GM13976 (cell line): Measurements from ENCODE around the gene RAP2A.

Experiments used
- DNase-seq: peaks from one replicate; pipeline ENCODE4 v3.0.0; 2012; ENCODE audit warnings: low spot score
- CTCF ChIP-seq: IDR thresholded peaks from 2 replicates; pipeline ENCODE4 v1.5.1; 2012; ENCODE audit warnings: borderline replicate concordance, mild to moderate bottlenecking; ENCODE audit not compliant: insufficient read depth; ENCODE audit errors: extremely low read depth, missing control alignments, control extremely low read depth
- in situ Hi-C: fragments of 300-500 bp; cut with MboI; formaldehyde crosslinking; loops from one replicate; pipeline ENCODE4 v1.12.0; 2022; ENCODE audit warnings: low sequenced_read_pairs, mixed read lengths, inconsistent platforms; ENCODE audit not compliant: unreplicated experiment

Gene RAP2A

DNA sequence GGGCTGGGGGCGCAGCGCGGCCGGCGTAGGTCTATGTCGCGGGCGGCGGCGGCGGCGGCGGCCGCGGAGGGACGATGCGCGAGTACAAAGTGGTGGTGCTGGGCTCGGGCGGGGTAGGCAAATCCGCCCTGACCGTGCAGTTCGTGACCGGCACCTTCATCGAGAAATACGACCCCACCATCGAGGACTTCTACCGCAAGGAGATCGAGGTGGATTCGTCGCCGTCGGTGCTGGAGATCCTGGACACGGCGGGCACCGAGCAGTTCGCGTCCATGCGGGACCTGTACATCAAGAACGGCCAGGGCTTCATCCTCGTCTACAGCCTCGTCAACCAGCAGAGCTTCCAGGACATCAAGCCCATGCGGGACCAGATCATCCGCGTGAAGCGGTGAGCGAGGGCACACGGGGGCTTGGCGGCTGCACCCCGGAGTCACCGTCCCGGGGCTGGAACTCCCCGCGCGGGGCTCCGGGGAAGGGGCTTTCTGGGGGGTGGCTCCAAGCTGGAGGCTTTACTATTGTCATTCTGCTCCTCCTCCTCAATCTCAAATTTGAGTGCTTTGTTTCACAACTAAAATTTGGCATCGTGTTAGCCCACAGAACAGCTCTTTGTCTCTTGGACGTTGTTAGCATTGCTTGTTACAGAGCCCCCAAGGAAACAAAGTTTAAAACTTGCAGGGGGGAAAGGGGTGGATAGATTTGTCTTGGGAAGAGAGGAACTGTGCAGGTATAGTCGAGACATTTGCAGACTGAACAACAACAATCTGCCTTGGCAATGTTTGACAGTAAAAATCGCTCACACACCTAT is 630 bp downstream of the RAP2A start:
- DNase-seq = no peak
- TF ChIP-seq CTCF = no peak
- in situ Hi-C loops = loop anchor here (25.0 kb wide), 1 partner anchor 553 kb away; no protein-coding TSS in a partner anchor

DNA sequence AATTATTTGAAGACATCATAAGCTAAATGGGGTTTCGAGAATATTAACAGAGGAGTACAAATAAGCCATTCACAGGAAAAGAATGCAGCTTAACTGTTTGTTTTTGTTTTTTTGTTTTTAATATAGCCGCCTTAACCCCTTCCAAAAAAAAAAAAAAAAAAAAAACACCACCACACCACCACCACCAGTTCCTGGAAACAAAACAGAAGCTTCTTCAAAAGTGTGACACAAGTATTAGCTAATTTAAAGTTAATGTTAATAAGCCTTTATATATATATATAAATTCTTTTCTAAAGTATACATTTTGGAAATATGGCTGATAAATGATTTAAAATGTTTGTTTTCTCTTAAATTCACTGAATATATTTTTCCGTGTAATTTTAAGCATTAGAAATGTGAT is 1.4 kb downstream of the RAP2A start:
- in situ Hi-C loops = loop anchor here (25.0 kb wide), 1 partner anchor 552 kb away; no protein-coding TSS in a partner anchor
- no peak for DNase-seq
- TF ChIP-seq CTCF = no peak

DNA sequence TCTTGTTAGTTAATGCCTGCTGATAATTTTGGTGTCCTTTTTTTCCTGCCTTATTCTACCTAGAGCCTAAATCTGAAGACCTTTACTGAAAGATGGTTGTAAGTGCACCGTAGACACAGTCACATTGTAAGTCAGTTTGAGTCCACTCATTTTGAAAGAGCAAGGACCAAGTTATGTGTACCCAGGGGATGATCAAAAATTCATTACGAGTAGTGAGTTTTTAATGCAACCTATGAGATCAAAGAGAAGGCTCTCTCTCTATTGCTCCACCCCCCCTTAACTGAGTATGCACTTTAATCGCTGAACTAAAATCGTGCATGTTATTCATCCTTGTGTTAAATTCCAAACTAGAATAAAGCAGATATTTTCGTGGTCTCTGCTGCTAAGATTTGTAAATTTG is 1.8 kb downstream of the RAP2A start:
- in situ Hi-C loops = loop anchor here (25.0 kb wide), 1 partner anchor 552 kb away; no protein-coding TSS in a partner anchor
- no peak for DNase-seq
- no peak for TF ChIP-seq CTCF

GRCh38 chr13:97436845-97437244 is 2.9 kb downstream of the RAP2A start:
- in situ Hi-C loops = loop anchor here (25.0 kb wide), 1 partner anchor 550 kb away; no protein-coding TSS in a partner anchor
- no peak for TF ChIP-seq CTCF
- no peak for DNase-seq

- in situ Hi-C loops = loop anchor here (25.0 kb wide), 1 partner anchor 550 kb away; no protein-coding TSS in a partner anchor
- no peak for TF ChIP-seq CTCF
- DNase-seq = no peak
Observed at GRCh38 chr13:97437729-97438128, 3.8 kb downstream of the RAP2A start.

DNA sequence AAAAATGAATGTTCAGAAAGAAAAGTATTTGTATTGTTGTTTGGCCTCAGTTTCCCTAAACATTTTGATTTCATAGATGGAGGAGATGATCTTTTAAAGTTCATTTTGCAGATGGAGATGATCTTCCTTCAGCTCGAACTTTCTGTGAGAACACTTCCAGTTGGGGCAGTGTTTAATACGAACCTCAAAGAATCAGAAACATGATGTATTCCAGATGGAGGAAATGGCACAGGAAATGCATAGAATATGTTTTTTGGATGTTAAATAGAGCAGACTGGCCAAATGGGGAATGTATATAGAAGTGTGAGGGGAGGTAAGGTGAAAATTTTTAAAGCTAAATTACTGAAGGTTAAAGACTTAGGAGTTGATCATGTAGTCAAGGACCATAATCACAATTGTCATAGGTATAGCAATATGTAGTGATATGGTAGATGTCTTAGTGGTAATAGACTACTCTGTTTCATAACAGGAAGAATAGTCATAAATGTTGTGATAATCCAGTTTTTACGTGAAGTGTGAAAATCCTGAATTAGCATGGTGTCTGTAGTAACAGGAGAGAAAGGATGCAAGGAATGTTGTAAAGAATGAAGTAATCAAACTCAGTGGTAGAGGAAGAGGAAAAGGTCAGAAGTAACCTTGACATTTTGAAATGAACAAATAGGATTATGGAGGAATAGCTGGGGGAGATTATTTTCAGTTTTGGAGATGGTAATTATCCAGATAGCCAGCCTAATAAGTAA is 5.1 kb downstream of the RAP2A start:
- no peak for TF ChIP-seq CTCF
- in situ Hi-C loops = loop anchor here (25.0 kb wide), 1 partner anchor 548 kb away; no protein-coding TSS in a partner anchor
- no peak for DNase-seq
